Astrocyte (in vitro differentiated cells and primary cell): ENCODE data around the gene TRIP13. TPM values are rescaled to one million over a fixed set of nuclear protein-coding genes. Genes with fewer than 3 reads are reported as not detected.

Source experiments
- DNase-seq: peaks from one replicate; pipeline ENCODE4 v3.0.0-alpha.2; 2010; ENCODE audit warnings: low read depth
- FAIRE-seq: peaks from 2 replicates; lab custom pipeline; 2011; peaks lifted over from hg19 to GRCh38; lab: Jason Lieb, UNC
- H2AFZ ChIP-seq: 2 replicates; pipeline ENCODE4 v1.6.0; 2012; ENCODE audit warnings: low read depth, low read length, inconsistent platforms
- H3K27ac ChIP-seq: 2 replicates; pipeline ENCODE4 v1.5.1; 2011; ENCODE audit warnings: low read depth, low read length, inconsistent platforms
- H3K27me3 ChIP-seq: 2 replicates; pipeline ENCODE4 v1.6.0; 2011; ENCODE audit warnings: low read length, inconsistent platforms; ENCODE audit not compliant: insufficient read depth
- H3K36me3 ChIP-seq: 2 replicates; pipeline ENCODE4 v1.5.1; 2011; ENCODE audit warnings: low read length, inconsistent platforms; ENCODE audit not compliant: insufficient read depth
- H3K4me1 ChIP-seq: 2 replicates; pipeline ENCODE4 v1.5.1; 2011; ENCODE audit warnings: low read length, inconsistent platforms; ENCODE audit not compliant: insufficient read depth
- H3K4me2 ChIP-seq: 2 replicates; pipeline ENCODE4 v1.6.0; 2012; ENCODE audit warnings: low read length, inconsistent platforms
- H3K4me3 ChIP-seq: 2 replicates; pipeline ENCODE4 v1.5.1; 2011; ENCODE audit warnings: low read depth, mild to moderate bottlenecking, low read length, inconsistent platforms; ENCODE audit not compliant: insufficient read depth
- H3K79me2 ChIP-seq: 2 replicates; pipeline ENCODE4 v1.6.0; 2012; ENCODE audit warnings: mild to moderate bottlenecking, low read length, inconsistent platforms; ENCODE audit not compliant: insufficient read depth
- H3K9ac ChIP-seq: 2 replicates; pipeline ENCODE4 v1.6.0; 2012; ENCODE audit warnings: mild to moderate bottlenecking, low read length, inconsistent platforms
- H3K9me3 ChIP-seq: 2 replicates; pipeline ENCODE4 v1.5.1; 2012; ENCODE audit warnings: low read depth, mild to moderate bottlenecking, low read length, inconsistent platforms; ENCODE audit not compliant: insufficient read depth
- H4K20me1 ChIP-seq: 2 replicates; pipeline ENCODE4 v1.6.0; 2012; ENCODE audit warnings: low read length, inconsistent platforms; ENCODE audit not compliant: insufficient read depth
- H3K27ac Mint-ChIP-seq: one replicate; pipeline ENCODE4 v1.8.0; 2021; ENCODE audit warnings: mild to moderate bottlenecking, mixed read lengths; ENCODE audit not compliant: unreplicated experiment
- H3K27me3 Mint-ChIP-seq: one replicate; pipeline ENCODE4 v1.8.0; 2021; ENCODE audit warnings: low read depth, mixed read lengths; ENCODE audit not compliant: unreplicated experiment
- H3K36me3 Mint-ChIP-seq: one replicate; pipeline ENCODE4 v1.8.0; 2021; ENCODE audit warnings: low read depth, mixed read lengths; ENCODE audit not compliant: unreplicated experiment
- H3K4me1 Mint-ChIP-seq: one replicate; pipeline ENCODE4 v1.8.0; 2021; ENCODE audit warnings: low read depth, mixed read lengths; ENCODE audit not compliant: unreplicated experiment
- H3K4me3 Mint-ChIP-seq: one replicate; pipeline ENCODE4 v1.8.0; 2021; ENCODE audit warnings: mild to moderate bottlenecking, moderate library complexity, mixed read lengths; ENCODE audit not compliant: unreplicated experiment
- H3K9me3 Mint-ChIP-seq: one replicate; pipeline ENCODE4 v1.8.0; 2021; ENCODE audit warnings: mild to moderate bottlenecking, mixed read lengths; ENCODE audit not compliant: unreplicated experiment
- EZH2 ChIP-seq: IDR thresholded peaks from 2 replicates; pipeline ENCODE4 v1.6.1; 2012; ENCODE audit warnings: mild to moderate bottlenecking, low read length, inconsistent platforms; ENCODE audit not compliant: insufficient read depth
- total RNA-seq: library from RNA; stranded (reverse); gene quantifications from 2 replicates; pipeline ENCODE4 v1.2.1, GENCODE V29; 2021
- TF ChIP-seq, protein P1 (sequence below): IDR thresholded peaks from 2 replicates; pipeline ENCODE4 v1.5.1; 2011; ENCODE audit warnings: low read depth, mild to moderate bottlenecking, inconsistent platforms, low read length, moderate library complexity; ENCODE audit not compliant: insufficient read depth

TRIP13 gene
- total RNA-seq, 1 donor from 2014 or later, result 7.3 TPM

DNA sequence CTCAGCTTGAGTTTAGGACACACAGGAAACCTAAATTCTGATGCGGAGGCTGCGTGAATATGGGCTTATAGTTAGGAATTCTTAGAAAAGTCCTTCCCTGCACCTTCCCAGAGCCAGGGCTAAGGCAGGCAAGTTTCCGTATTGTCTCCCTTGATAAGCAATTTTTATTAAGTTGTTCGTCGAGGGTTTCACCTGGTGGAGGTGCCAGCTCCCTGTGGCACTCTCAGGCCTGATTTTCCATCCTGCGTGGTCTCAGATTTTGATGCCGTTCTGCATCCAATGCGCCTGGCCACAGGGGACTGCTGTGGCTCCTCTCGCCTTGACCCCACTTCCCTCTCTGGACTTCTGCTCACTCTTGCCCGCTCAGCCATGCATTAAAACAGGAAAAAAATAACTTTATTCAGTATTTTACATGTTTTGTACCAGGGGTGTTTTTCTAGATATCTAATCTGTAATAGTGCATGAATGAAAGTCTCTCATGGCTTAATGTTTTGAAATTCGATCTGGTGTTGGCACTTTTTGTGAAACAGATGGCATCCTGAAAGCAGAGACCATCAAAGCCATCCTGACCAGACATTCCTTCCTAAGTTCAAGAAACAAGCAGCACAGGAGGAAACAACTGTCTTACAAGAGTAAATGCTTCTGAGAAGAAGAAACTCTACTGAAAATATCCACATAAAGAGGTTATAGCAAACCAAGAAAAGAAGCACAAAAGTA lies 50.7 kb downstream of the TRIP13 start:
- H3K27ac ChIP-seq, result no peak overlapping the region
- no peak overlapping the region for H3K4me3 Mint-ChIP-seq
- H4K20me1 ChIP-seq, result peaks cover 4% of the 10 kb centered on the region
- DNase-seq (no peak), FAIRE-seq (no peak)
- no peaks in the 10 kb centered on the region for H3K36me3 Mint-ChIP-seq
- H3K36me3 ChIP-seq, result no peaks in the 10 kb centered on the region
- H3K79me2 ChIP-seq, result no peaks in the 10 kb centered on the region
- no peaks in the 10 kb centered on the region for H3K9me3 ChIP-seq
- no peak overlapping the region for H3K4me3 ChIP-seq
- peaks cover 67% of the 10 kb centered on the region for H3K27me3 ChIP-seq
- no peak overlapping the region for H3K4me2 ChIP-seq
- H2AFZ ChIP-seq, result no peak overlapping the region
- peaks cover 69% of the 10 kb centered on the region for H3K27me3 Mint-ChIP-seq
- peaks cover 2% of the 10 kb centered on the region for H3K9me3 Mint-ChIP-seq
- H3K4me1 Mint-ChIP-seq, result peaks cover 17% of the 10 kb centered on the region
- H3K27ac Mint-ChIP-seq, result no peak overlapping the region
- H3K9ac ChIP-seq, result no peak overlapping the region
- no peaks in the 10 kb centered on the region for H3K4me1 ChIP-seq
- TF ChIP-seq, protein P1, sequence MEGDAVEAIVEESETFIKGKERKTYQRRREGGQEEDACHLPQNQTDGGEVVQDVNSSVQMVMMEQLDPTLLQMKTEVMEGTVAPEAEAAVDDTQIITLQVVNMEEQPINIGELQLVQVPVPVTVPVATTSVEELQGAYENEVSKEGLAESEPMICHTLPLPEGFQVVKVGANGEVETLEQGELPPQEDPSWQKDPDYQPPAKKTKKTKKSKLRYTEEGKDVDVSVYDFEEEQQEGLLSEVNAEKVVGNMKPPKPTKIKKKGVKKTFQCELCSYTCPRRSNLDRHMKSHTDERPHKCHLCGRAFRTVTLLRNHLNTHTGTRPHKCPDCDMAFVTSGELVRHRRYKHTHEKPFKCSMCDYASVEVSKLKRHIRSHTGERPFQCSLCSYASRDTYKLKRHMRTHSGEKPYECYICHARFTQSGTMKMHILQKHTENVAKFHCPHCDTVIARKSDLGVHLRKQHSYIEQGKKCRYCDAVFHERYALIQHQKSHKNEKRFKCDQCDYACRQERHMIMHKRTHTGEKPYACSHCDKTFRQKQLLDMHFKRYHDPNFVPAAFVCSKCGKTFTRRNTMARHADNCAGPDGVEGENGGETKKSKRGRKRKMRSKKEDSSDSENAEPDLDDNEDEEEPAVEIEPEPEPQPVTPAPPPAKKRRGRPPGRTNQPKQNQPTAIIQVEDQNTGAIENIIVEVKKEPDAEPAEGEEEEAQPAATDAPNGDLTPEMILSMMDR, result no peak
- TF ChIP-seq EZH2, result no peak

DNA sequence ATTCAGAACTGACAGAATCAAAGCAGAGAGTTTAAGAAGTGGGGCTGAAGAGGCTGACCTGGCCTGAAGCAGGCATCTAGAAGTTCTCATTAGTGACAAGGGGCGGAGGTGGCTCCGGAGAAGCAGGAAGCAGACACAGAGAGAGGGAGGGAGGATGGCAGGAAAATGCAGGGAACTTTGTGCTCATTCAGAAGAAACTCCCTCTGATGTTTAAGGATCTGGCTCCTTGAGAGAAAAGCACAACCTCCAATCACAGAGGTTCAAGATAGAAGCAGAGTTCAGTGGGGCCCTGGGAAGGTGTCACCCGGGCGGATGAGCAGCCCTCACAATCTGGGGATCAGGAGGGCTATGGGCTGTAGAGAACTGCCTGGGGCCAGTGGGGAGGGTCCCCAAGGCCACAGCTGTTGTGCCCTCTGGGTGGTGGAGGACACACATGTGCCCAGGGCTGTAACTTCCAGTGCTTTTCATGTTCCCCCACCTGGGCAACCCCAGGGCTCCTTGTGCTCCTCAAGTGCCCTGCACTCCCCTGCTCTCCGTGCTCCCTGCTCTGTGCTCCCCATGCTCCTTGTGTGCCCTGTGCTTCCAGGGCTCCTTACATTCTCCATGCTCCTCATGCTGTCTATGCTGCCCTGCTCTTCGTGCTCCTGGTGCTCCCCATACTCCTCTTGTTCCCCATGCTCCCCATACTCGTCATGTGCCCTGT lies 51.4 kb downstream of the TRIP13 start:
- Histone ChIP-seq H4K20me1 (peaks cover 7% of the 10 kb centered on the region), H3K4me1 (no peaks in the 10 kb centered on the region), H3K9ac (no peak overlapping the region), H2AFZ (no peak overlapping the region), H3K9me3 (no peaks in the 10 kb centered on the region), H3K4me3 (no peak overlapping the region), H3K79me2 (no peaks in the 10 kb centered on the region), H3K27ac (no peak overlapping the region), H3K4me2 (no peak overlapping the region), H3K27me3 (peaks cover 64% of the 10 kb centered on the region), H3K36me3 (no peaks in the 10 kb centered on the region)
- FAIRE-seq (no peak), DNase-seq (no peak)
- peaks cover 70% of the 10 kb centered on the region for H3K27me3 Mint-ChIP-seq
- no peak overlapping the region for H3K4me3 Mint-ChIP-seq
- no peak for TF ChIP-seq EZH2
- TF ChIP-seq, protein P1, result no peak
- H3K4me1 Mint-ChIP-seq, result peaks cover 18% of the 10 kb centered on the region
- no peak overlapping the region for H3K27ac Mint-ChIP-seq
- peaks cover 2% of the 10 kb centered on the region for H3K9me3 Mint-ChIP-seq
- H3K36me3 Mint-ChIP-seq, result no peaks in the 10 kb centered on the region

DNA sequence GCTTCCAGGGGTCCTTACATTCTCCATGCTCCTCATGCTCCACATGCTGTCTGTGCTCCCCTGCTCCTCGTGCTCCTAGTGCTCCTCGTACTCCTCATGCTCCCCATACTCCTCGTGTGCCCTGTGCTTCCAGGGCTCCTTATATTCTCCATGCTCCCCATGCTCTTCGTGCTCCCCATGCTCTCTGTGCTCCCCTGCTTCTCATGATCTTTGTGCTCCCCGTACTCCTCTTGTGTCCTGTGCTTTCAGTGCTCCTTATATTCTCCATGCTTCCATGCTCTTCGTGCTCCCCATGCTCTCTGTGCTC lies 51.9 kb downstream of the TRIP13 start:
- Histone ChIP-seq H3K79me2 (no peaks in the 10 kb centered on the region), H2AFZ (no peak overlapping the region), H3K4me3 (no peak overlapping the region), H3K27ac (no peak overlapping the region), H3K4me2 (no peak overlapping the region), H3K9ac (no peak overlapping the region), H3K9me3 (peaks cover under 1% of the 10 kb centered on the region), H4K20me1 (peaks cover 7% of the 10 kb centered on the region), H3K4me1 (no peaks in the 10 kb centered on the region), H3K36me3 (no peaks in the 10 kb centered on the region), H3K27me3 (peaks cover 62% of the 10 kb centered on the region)
- Mint-ChIP-seq H3K4me3 (no peak overlapping the region), H3K36me3 (no peaks in the 10 kb centered on the region), H3K4me1 (peaks cover 18% of the 10 kb centered on the region), H3K27me3 (peaks cover 70% of the 10 kb centered on the region), H3K27ac (no peak overlapping the region), H3K9me3 (peaks cover 2% of the 10 kb centered on the region)
- FAIRE-seq (no peak), DNase-seq (no peak)
- TF ChIP-seq, protein P1, result no peak
- no peak for TF ChIP-seq EZH2
